Skeletal muscle cell (primary cell): ENCODE measurements around the gene SLC22A31.
"Not testable (repeated sequence)": the region's sequence is repeated elsewhere in the genome, so short reads cannot be mapped to it uniquely, and the experiment has no call there.

ENCODE experiments used
- DNase-seq: peaks from one replicate; pipeline ENCODE4 v3.0.0-alpha.2; 2010; ENCODE audit warnings: low read depth
- H3K4me3 ChIP-seq: 2 replicates; pipeline ENCODE4 v1.5.1; 2011; ENCODE audit warnings: low read depth, mild to moderate bottlenecking, control low read depth, low read length, moderate library complexity

SLC22A31 gene

GRCh38 chr16:89200124-89200849, at the start of gene SLC22A31:
TSS of gene SLC22A31 (minus strand) at chr16:89200537. CDS start at chr16:89200501, 36 bp downstream.
- no peak for DNase-seq
- peak within 1 kb of the TSS; percentile 37 for H3K4me3 ChIP-seq

GRCh38 chr16:89248196-89248982, 48.1 kb upstream of the SLC22A31 start:
- H3K4me3 ChIP-seq, result peak overlapping the region; percentile 38

GRCh38 chr16:89247734-89248075, 47.4 kb upstream of the SLC22A31 start:
- not testable (repeated sequence) for DNase-seq
- peak overlapping the region; percentile 38 for H3K4me3 ChIP-seq

More at GRCh38 chr16:89248196-89248982, 48.1 kb upstream of the SLC22A31 start:
- DNase-seq, result no peak

GRCh38 chr16:89246903-89247733, 46.8 kb upstream of the SLC22A31 start:
- peak overlapping the region; percentile 57 for H3K4me3 ChIP-seq
- DNase-seq, result peak; percentile 11

GRCh38 chr16:89246383-89246902, 46.1 kb upstream of the SLC22A31 start:
- H3K4me3 ChIP-seq, result peak overlapping the region; percentile 57
- no peak for DNase-seq

GRCh38 chr16:89244754-89245153, 44.4 kb upstream of the SLC22A31 start:
- no peak for DNase-seq
- H3K4me3 ChIP-seq, result no peak overlapping the region

GRCh38 chr16:89244264-89244663, 43.9 kb upstream of the SLC22A31 start:
- DNase-seq, H3K4me3 ChIP-seq: not testable (repeated sequence)

- no peak for DNase-seq
- no peak overlapping the region for H3K4me3 ChIP-seq
Observed at GRCh38 chr16:89243664-89244063, 43.3 kb upstream of the SLC22A31 start.

GRCh38 chr16:89242795-89243200, 42.5 kb upstream of the SLC22A31 start:
- no peak overlapping the region for H3K4me3 ChIP-seq
- no peak for DNase-seq

- peak; percentile 31 for DNase-seq
- peak overlapping the region; percentile 87 for H3K4me3 ChIP-seq
Observed at GRCh38 chr16:89241187-89242007, 41.1 kb upstream of the SLC22A31 start.

- no peak for DNase-seq
- H3K4me3 ChIP-seq, result no peak overlapping the region
Observed at GRCh38 chr16:89237733-89238132, 37.4 kb upstream of the SLC22A31 start.

GRCh38 chr16:89233678-89234490, 33.5 kb upstream of the SLC22A31 start:
- no peak overlapping the region for H3K4me3 ChIP-seq
- DNase-seq, result no peak

- H3K4me3 ChIP-seq, result no peak overlapping the region
- no peak for DNase-seq
Observed at GRCh38 chr16:89232107-89232506, 31.8 kb upstream of the SLC22A31 start.

GRCh38 chr16:89230255-89230654, 29.9 kb upstream of the SLC22A31 start:
- H3K4me3 ChIP-seq, result no peak overlapping the region
- DNase-seq, result peak; percentile 24

- DNase-seq, result no peak
- no peak overlapping the region for H3K4me3 ChIP-seq
Observed at GRCh38 chr16:89224665-89225064, 24.3 kb upstream of the SLC22A31 start.

- no peak for DNase-seq
- H3K4me3 ChIP-seq, result no peak overlapping the region
Observed at GRCh38 chr16:89222931-89223330, 22.6 kb upstream of the SLC22A31 start.

- H3K4me3 ChIP-seq, result no peak overlapping the region
- no peak for DNase-seq
Observed at GRCh38 chr16:89221604-89222003, 21.3 kb upstream of the SLC22A31 start.

GRCh38 chr16:89219365-89219764, 19.0 kb upstream of the SLC22A31 start:
- DNase-seq, result no peak
- no peak overlapping the region for H3K4me3 ChIP-seq
